Calu3 (cell line): ENCODE data around the gene FOXJ1. TPM values are rescaled to one million over a fixed set of nuclear protein-coding genes. Genes with fewer than 3 reads are reported as not detected.

Source experiments
- BruUV-seq: library from RNA; stranded (reverse); fragments of 400-500 nt; replicated peaks from 2 replicates; lab custom pipeline; 2021; lab: Mats Ljungman, UMichigan
- CTCF ChIA-PET: fragments of 300-600 bp; sonication (Branson Sonifier 250); formaldehyde crosslinking; loops from one replicate; lab custom pipeline; 2022; ENCODE audit warnings: antibody characterized with exemption; lab: Charles Lee
- DNase-seq: peaks from one replicate; pipeline ENCODE4 v3.0.0; 2022
- H3K27ac Mint-ChIP-seq: one replicate; pipeline ENCODE4 v1.8.0; 2022; ENCODE audit warnings: mixed read lengths; ENCODE audit not compliant: unreplicated experiment
- H3K27me3 Mint-ChIP-seq: one replicate; pipeline ENCODE4 v1.8.0; 2022; ENCODE audit warnings: mixed read lengths; ENCODE audit not compliant: unreplicated experiment
- H3K36me3 Mint-ChIP-seq: one replicate; pipeline ENCODE4 v1.8.0; 2022; ENCODE audit warnings: mild to moderate bottlenecking, moderate library complexity, mixed read lengths; ENCODE audit not compliant: insufficient read depth, unreplicated experiment
- H3K4me1 Mint-ChIP-seq: one replicate; pipeline ENCODE4 v1.8.0; 2022; ENCODE audit warnings: mild to moderate bottlenecking, low read depth, mixed read lengths; ENCODE audit not compliant: unreplicated experiment
- H3K4me3 Mint-ChIP-seq: one replicate; pipeline ENCODE4 v1.8.0; 2022; ENCODE audit warnings: mild to moderate bottlenecking, low read depth, moderate library complexity, mixed read lengths; ENCODE audit not compliant: unreplicated experiment
- H3K9me3 Mint-ChIP-seq: one replicate; pipeline ENCODE4 v1.8.0; 2022; ENCODE audit warnings: low read depth, mixed read lengths; ENCODE audit not compliant: unreplicated experiment
- CTCF ChIP-seq: fragments of 200-600 bp; IDR thresholded peaks from one replicate; pipeline ENCODE4 v1.8.0; 2022; ENCODE audit warnings: antibody characterized with exemption; ENCODE audit not compliant: unreplicated experiment
- intact Hi-C: fragments of 100-400 bp; cut with micrococcal nuclease; formaldehyde crosslinking; loops from one replicate; pipeline ENCODE4 v1.10.0; 2022; ENCODE audit not compliant: unreplicated experiment
- total RNA-seq: library from RNA; stranded (reverse); gene quantifications from 2 replicates; pipeline ENCODE4 v1.2.3, GENCODE V29; 2022

Gene FOXJ1
- total RNA-seq, 1 experiment from 2014 or later = not detected

DNA sequence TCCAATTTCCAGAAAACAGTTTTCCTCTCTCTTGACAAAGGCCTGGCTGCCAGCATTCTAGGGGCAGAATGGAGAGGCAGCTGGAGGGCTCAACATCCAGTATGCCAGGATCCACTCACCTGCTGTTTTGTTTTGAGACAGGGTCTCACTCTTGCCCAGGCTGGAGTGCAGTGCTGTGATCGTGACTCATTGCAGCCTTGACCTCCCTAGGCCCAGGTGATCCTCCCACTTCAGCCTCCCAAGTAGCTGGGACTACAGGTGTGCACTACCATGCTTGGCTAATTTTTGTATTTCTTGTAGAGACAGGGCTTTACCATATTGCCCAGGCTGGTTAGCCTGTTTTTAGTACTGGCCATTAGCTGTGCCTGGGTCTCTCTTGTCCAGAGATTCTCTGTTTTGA is 29.1 kb upstream of the FOXJ1 start:
- Mint-ChIP-seq H3K36me3 (no peaks in the 10 kb centered on the region), H3K4me3 (no peak overlapping the region), H3K27ac (no peak overlapping the region), H3K27me3 (no peaks in the 10 kb centered on the region), H3K9me3 (no peaks in the 10 kb centered on the region), H3K4me1 (no peaks in the 10 kb centered on the region)
- TF ChIP-seq CTCF = no peak
- CTCF ChIA-PET = no interaction called here
- BruUV-seq = no TSS peak
- intact Hi-C loops = no loop called here
- no peak for DNase-seq

- H3K27ac Mint-ChIP-seq = no peak overlapping the region
- no peak overlapping the region for H3K4me3 Mint-ChIP-seq
- H3K9me3 Mint-ChIP-seq = no peaks in the 10 kb centered on the region
- no TSS peak for BruUV-seq
- no peak for DNase-seq
- no peaks in the 10 kb centered on the region for H3K27me3 Mint-ChIP-seq
- CTCF ChIA-PET = interaction anchor here (0.6 kb wide), 1 partner anchor 280 kb away, joined by 5 read pairs; no protein-coding TSS in a partner anchor
- no peaks in the 10 kb centered on the region for H3K36me3 Mint-ChIP-seq
- intact Hi-C loops = no loop called here
- no peaks in the 10 kb centered on the region for H3K4me1 Mint-ChIP-seq
- TF ChIP-seq CTCF = no peak
These were observed 25.9 kb upstream of the FOXJ1 start for GRCh38 chr17:76166906-76167305.

DNA sequence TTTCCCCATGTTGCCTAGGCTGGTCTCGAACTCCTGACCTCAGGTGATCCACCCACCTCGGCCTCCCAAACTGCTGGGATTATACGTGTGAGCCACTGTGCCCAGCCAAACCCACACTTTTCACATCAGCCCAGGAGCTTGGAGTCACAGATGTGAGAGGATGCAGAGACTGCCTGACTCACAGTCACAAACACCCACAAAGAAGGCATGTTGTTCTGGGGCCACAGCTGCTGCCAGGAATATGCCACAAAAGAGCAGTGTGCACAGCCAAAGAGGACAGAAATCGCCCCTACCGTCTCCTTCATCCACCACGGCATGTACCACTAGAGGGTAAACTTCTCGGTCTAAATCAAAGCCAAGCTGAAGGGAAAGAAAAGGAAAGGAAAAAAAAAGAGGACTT is 25.1 kb upstream of the FOXJ1 start:
- Mint-ChIP-seq H3K4me3 (no peak overlapping the region), H3K9me3 (no peaks in the 10 kb centered on the region), H3K27me3 (no peaks in the 10 kb centered on the region), H3K27ac (no peak overlapping the region), H3K36me3 (no peaks in the 10 kb centered on the region), H3K4me1 (no peaks in the 10 kb centered on the region)
- CTCF ChIA-PET = no interaction called here
- no TSS peak for BruUV-seq
- no peak for TF ChIP-seq CTCF
- intact Hi-C loops = no loop called here
- DNase-seq = no peak

GRCh38 chr17:76164331-76164730 is 23.3 kb upstream of the FOXJ1 start:
- H3K27me3 Mint-ChIP-seq = no peaks in the 10 kb centered on the region
- intact Hi-C loops = no loop called here
- CTCF ChIA-PET = no interaction called here
- no peak overlapping the region for H3K4me3 Mint-ChIP-seq
- no peaks in the 10 kb centered on the region for H3K4me1 Mint-ChIP-seq
- H3K27ac Mint-ChIP-seq = no peak overlapping the region
- no peaks in the 10 kb centered on the region for H3K9me3 Mint-ChIP-seq
- DNase-seq = no peak
- no TSS peak for BruUV-seq
- no peak for TF ChIP-seq CTCF
- peaks cover 2% of the 10 kb centered on the region for H3K36me3 Mint-ChIP-seq

DNA sequence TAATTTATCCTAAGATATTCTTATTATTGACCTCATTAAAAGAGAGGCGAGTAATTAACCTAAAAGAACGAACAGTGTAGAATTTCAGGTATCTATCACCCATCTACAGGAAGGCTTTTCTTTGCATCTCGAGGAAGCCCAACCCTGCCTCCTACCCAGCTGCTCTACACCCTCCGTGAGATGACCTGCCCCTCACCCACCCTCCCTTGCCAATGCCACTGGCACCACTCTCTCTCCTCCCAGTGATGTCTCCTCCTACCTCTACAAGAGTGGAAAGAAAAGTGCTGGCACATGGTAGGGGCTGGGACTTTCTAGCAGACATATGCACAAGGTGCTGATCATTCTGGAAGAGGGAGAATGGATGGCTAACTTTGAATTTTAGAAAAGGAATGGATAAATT is 22.9 kb upstream of the FOXJ1 start:
- no peaks in the 10 kb centered on the region for H3K27me3 Mint-ChIP-seq
- no peaks in the 10 kb centered on the region for H3K9me3 Mint-ChIP-seq
- DNase-seq = no peak
- TF ChIP-seq CTCF = no peak
- BruUV-seq = no TSS peak
- H3K36me3 Mint-ChIP-seq = peaks cover 4% of the 10 kb centered on the region
- H3K4me3 Mint-ChIP-seq = no peak overlapping the region
- CTCF ChIA-PET = no interaction called here
- H3K27ac Mint-ChIP-seq = no peak overlapping the region
- intact Hi-C loops = no loop called here
- H3K4me1 Mint-ChIP-seq = no peaks in the 10 kb centered on the region
